Measurements from ENCODE around the gene OSBPL10.

The OSBPL10 gene

DNA sequence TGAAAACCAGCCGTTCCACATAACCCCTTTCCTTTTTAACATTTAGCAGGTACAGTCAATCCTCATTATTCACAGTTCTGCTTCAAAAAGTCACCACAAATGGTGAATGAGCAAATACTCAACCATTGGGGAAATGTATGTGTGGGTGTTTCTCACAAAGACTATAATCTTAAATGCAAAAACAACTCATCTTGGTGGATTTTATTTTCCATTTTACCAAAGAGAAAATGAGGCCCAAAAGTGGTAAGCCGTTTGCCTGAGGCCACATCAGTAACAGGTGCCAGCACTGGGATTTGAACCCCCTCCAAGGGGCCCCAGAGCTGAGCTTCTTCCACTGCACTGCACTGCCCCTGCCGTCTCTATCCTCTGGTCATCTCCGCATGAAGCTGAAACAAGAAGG lies 208.8 kb downstream of the OSBPL10 start:
- DNase-seq (ENCODE audit: low read depth), result no peak

DNA sequence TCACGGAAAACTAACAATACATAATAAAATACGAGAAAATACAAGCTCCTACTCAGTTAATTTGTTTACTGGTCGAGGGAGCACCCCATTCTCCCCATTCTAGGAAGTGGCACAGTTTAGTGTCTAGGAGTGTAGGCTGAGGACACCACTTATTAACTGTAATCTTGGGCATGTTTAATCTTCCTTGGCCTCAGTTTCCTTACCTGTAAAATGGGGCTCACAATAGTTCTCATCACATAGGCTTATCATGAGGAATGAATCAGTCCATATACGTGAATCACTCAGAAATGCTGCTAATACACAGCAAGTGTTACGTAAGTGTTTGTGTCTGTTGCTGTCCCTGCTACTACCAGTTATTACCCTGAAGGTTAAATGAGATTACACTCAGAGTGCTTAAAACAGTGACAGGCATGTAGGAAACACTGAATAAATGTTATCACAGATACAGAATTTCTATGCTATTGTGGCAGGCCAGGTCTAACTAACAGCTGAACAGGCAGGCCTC lies 210.2 kb downstream of the OSBPL10 start:
- peak; percentile 27 for DNase-seq (ENCODE audit: low read depth)

DNA sequence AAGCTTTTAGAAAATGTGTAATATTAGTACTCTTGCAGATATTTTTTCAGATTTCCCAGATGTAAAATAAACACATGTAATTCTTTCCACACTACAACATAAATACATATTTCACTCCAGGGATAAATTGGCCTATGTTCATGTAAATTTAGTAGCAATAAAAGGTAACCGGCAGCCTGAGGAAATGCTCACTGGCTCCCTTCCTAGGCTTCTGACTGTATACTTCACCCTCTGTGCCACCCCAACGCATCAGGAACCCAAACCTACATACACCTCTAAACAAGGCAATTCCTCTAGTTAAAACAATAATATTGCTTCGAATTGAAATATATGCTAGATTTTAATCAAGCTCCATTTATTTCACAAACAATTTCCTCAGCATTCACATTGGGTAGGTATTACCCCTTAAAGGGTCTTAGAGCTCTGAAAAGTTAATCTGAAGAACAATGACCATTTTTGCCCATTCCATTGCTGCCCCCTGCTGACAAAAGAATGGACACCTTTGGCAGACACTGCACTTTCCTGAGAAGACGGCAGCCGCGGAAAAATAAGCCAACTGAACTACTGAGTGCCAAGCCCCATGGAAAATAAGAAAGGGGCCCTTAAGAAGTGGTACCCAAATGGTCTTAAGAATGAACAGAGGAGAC lies 212.5 kb downstream of the OSBPL10 start:
- DNase-seq (ENCODE audit: low read depth), result peak; percentile 39

DNA sequence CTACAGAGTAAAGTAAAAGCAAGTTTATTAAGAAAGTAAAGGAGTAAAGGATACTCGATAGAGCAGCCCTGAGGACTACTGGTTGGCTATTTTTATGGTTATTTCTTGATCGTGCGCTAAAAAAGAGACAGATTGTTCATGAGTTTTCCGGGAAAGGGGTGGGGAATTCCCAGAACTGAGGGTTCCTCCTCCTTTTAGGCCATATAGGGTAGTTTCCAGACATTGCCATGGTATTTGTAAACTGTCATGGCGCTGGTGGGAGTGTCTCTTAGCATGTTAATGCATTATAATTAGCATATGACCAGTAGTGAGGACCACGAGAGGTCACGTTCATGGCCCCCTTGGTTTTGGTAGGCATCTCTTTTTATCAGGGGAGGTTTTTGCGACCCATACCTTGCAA lies 213.1 kb downstream of the OSBPL10 start:
- no peak for DNase-seq (ENCODE audit: low read depth)

DNA sequence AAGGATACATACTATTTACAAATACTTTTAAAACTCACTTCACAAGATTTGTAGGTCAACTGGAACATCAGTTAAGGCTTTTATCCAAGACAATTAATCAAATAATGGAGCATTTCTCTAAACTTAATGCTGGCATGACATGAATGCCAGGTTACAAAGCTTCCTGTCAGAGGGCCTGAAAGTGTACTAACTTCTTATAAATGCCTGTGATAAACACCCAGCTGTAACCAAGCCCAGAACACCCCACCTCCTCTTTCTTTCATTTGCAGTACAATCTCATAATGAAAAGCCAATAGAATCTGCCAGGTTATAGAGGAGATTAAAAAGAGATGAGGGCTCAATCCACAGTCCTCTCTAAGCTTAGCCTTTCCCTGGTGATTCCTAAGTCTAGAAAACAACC lies 214.4 kb downstream of the OSBPL10 start:
- no peak for DNase-seq (ENCODE audit: low read depth)

DNA sequence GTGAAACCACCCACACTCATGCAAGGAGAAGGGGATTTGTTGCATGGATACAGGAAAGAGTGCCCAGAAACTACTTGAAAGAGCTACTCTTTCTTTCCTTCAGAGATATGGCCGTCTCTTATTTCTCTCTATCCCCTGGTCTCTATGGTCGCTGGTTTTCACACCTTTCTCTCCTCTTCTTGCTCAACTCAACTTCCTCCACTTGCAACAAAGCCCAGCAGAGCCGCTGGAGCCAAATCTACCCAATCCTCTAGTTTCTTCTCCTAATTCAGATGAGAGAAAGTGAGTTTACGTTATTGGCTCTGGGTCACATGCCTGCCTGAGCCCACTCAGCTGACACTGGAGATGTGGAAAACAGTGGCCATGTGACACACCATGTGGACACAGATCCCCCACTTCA lies 215.2 kb downstream of the OSBPL10 start:
- DNase-seq (ENCODE audit: low read depth), result no peak

DNA sequence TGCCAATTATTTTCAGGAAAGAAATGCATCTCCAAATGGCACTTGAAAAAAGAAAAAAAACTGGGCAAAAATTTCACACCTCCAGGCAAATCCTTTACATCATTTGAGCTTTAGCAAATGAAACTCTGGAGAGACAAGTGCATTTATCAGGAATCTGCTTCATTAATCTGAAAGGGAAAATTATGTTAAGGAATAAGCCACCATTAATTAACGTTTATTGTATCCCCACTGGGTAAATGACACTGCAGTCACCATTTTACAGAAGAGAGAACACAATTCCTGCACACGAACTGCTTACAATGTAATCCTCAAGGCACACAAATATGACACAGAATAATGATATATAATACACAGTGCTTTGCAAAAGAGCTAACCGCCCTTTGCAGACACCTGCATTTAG lies 217.3 kb downstream of the OSBPL10 start:
- no peak for DNase-seq (ENCODE audit: low read depth)

DNA sequence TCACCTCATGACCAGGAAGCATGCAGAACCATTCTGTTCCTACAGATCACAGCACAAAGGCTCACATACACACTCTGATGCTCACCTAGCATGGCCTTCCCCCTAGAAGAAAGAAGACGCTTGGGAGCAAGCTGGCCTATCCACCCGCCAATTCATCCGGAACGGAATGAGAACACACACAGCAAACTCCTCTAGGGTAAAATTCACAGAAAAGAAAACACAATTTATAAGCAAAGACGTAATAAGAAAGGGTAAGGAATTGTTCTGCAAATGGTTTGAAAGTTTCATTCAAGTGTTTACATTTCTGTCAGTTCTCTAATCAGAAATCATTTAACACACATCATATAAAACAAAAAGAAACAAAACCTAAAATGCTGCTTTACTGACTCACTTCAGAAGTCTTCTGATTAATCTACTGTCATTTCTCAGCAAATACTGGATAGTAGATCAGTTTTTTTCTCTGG lies 218.1 kb downstream of the OSBPL10 start:
- no peak for DNase-seq (ENCODE audit: low read depth)

DNA sequence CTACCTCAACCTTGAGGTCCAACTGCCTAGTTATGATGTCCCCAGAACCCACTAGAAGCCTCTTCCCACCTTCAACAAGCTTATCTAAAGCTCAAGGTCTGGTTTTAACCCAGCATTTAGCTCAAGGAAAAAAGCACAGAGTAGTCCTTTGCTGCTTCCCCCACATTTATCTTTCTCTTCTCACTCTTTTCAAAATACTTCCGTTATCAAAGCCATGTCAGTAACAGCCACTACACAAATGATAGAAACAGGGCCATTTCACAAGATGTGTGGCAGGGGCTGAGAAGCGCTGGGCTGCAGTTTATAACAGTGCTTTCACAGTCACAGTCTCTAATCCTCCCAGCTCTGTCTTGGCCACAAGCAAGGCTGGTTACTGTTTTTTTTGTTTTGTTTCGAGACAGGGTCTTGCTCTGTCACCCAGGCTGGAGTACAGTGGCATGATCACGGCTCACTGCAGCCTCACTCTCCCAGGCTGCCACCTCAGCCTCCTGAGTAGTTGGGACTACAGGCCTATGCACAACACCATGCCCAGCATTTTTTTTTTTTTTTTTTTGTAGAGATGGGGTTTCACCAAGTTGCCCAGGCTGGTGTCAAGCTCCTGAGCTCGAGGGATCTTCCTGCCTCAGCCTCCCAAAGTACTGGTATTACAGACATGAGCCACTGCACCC lies 218.8 kb downstream of the OSBPL10 start:
- DNase-seq (ENCODE audit: low read depth), result no peak

DNA sequence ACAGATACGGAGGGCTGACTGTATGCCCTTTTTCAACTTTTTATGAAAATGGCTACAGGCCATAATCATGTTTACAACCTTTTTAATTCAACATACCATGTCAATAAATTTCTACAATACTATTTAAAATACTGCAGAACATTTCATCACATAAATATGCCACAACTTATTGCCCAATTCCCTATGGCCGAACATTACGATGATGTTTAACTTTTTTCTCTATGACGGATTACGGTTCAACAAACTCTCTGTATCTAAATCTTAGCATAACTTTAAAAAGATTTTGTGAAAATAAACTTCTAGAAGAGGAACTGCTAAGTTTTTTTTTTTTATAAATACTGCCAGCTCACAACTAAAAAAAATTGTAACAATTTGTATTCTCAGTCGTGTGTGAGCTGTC lies 220.4 kb downstream of the OSBPL10 start:
- DNase-seq (ENCODE audit: low read depth), result no peak

DNA sequence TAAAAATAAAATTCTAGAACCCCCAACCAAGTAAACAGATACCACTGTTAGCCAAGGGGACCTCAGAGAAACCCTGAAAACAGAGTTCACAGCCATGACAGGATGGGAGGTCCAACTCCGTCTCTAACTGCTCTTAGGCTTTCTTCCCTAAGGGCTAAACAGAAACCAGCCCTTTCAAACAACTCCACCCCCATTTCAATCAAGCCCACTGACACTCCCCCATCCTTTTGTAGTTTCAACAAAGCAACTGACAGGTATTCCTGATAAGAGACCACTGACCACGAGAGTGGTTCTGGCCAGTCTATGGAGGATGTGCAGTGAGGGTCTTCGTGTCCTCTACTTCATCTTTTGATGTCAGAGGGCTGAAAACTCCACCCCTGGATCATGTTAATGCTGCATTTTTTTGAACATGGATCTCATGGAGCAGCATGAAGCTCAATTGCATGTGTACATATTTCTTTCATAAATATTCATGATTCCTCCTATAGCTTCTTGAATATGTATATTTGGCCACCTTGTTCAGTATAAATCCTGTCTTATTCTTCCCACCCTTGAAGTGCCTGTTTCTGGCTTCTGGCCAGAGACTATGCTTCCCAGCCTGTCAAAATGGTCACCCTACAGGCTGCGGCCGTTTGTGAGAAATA lies 222.6 kb downstream of the OSBPL10 start:
- no peak for DNase-seq (ENCODE audit: low read depth)

DNA sequence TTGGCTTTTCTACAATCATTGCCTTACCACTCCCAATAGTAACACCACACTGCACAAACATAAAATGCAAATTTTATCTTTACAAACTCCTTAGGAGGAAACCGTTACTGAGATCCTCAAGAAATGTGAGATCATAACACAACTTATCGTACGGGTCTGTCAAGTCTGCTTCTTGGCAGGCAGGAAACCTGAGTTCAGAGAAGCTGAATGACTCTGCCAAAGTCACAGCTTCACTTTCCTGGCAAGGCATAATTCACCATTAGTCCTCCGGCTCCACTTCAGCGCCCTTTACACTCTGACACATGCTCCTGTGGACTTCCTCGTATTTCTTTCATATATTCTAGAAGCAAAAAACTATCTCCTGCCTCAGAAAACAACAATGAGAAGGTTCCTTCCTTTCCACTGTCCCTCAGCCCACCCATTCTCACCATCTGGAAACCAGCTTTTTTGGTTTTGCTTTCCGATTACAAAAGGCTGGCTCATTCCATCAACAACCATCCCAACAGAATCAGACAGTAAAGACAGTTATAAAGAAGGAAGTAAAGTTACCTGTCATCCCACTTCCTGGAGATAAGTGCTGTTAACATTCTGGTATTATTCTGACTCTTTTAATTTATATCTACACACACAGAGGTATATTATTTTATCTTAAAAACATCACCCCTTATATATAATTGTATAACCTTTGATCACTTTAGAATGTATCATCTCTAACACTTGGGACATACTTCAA lies 225.0 kb downstream of the OSBPL10 start:
- DNase-seq (ENCODE audit: low read depth), result no peak

DNA sequence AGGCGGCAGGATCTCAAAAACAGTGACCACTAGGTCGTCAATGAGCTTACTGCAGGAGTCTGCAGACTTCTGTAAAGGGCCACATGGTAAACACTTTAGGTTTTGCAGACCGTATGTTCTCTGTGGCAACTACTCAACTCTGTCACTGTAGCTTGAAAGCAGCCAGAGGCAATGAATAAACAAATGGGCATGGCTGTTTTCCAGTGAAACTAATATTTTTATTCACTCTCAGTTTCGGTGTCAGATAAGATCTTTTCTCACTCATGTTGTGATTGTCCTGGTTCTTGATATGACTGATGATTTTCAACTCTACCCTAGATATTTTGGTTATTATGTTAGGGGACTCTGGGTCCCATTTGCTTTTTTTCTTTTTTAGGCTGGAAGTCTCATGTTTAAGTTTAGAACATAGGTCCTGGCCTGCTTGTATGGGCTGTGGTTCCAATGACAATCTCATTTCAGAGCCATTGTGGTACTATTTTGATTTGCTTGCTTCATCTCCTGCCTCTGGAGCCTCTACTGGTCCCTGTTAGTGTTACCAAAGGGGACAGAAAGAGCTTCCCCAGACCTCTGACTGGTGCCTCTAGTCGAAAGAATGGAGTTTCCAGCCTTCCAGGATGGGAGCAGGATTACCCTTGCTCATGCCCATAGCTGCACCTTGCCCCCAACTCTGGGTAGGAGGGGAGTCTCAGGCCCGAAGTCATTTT lies 226.3 kb downstream of the OSBPL10 start:
- no peak for DNase-seq (ENCODE audit: low read depth)

DNA sequence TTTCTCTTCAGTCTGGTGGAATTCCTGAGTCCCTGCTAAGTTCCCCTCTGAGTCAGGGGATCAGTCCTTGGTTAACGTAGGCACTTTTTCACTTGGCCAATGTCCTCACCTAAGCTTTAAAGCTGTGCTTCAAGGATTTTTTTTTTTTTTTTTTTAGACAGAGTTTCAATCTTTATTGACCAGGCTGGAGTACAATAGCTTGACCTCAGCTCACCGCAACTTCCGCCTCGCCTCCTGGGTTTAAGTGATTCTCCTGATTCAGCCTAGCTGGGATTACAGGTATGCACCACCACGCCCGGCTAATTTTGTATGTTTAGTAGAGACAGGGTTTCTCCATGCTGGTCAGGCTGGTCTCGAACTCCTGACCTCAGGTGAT lies 228.0 kb downstream of the OSBPL10 start:
- no peak for DNase-seq (ENCODE audit: low read depth)

DNA sequence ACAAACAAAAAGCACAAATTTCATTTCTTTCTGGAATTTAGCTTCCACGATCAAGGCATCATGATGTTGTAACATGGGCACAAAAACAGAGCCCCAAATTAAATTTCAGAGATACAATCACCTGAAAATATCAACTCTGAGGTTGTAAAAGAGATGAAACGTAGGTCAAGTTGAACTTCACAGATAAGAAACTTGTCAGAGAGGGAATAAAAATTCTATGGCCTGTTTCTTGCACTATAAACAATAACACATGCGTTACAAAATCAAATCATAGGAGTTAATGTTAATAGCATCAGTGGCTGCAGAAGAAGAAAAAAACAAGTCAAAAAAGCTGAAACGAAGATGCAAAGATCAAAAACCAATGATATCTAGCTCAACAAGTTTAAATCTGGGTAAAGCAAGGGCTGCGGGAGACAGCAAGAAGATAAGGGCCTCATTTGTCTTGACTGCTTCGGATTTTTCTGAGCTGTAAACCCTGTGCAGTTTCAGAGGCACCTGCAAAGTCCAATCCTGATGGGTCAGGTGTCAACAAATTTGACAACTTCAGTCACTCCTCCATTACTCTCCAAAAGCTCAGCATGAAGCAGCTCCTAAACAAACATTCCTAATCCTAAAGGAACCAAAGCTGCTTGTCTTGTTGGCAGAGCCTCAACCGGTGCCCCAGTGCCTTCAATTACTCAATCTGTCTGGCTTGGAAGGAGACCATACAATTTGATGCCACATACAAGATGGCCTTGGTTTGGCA lies 228.6 kb downstream of the OSBPL10 start:
- peak; percentile 24 for DNase-seq (ENCODE audit: low read depth)

DNA sequence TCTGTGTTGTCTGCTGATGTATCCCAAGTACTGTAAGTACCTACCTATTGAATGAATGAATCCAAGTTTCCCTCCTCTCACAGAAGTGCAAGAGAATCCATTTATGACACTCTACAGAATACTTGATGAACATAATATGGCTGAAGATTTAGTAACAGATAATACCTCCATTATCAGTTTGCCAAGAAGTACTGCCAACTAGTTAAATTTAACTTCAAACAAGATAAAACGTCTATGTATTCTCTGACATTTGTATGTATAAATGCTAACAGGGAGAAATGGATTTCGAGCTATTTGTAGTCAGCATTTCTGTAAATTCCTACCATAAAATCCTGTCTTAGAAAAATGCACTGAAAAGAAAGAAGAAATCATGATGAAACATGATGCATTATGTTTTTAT lies 230.7 kb downstream of the OSBPL10 start:
- no peak for DNase-seq (ENCODE audit: low read depth)

DNA sequence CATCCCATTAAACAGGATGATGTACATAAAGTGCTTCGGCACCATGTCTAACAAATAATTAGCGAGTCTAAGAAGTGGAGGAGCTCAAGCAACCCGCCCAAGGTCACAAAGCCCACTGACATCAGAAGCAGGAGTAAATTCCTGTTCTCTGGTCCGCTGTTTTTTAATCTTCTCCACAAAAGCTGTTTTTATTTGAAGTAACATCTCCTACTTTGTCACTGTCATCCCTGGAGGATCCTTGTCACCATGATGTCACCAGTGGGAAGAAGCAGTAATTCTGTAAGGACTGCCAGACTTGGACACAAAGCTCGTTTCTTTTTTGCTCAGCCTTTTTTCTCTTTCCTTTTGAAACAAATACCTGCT lies 232.1 kb downstream of the OSBPL10 start:
- no peak for DNase-seq (ENCODE audit: low read depth)

DNA sequence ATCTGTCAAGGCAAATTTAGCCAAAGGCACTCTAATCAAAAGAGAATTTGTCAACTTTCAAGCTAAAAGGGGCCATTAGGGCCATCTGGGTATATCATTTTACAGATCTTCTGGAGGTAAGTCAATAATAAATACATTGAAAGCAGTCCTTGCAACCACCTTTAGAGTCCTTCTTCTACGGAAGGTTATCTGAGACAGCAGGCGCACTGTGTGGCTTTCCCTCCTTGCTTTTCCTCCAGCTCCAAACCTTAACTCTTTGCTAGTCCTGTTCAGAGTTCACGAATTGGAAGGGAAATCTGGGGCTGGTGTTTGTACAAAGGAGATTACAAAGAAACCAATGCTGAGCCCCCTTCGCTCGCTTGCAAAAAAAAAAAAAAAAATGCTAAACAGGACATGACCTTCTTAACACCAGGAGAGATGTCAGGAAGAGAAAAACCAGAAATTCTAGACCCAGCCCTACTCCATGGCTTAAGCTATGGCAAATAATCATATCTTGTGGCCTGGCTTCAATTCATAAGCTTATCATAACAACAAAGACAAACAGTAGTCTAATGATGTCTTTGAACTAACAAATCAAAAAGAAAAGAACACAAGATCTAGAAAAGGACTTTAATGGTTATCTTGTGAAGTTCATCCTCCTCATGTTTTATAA lies 232.7 kb downstream of the OSBPL10 start:
- DNase-seq (ENCODE audit: low read depth), result no peak

DNA sequence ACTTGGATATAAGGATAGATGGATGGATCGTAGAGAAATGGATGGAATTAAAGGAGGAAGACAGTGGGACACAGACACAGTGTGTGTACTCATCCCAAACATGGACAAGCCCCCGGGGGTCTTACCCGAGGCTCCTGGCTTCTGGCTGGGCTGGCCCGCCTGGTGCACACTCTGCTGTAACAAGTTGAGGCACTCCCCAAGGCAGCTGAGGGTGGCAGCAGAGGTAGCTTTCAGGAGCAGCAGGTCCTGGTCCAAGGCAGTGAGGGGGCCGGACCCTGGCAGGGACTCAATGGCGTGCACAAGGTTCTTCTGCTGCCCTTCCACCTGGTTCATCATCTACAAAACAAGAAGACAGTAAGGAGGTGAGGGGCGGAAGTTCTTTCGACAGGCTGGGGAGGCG lies 233.3 kb downstream of the OSBPL10 start:
- no peak for DNase-seq (ENCODE audit: low read depth)

DNA sequence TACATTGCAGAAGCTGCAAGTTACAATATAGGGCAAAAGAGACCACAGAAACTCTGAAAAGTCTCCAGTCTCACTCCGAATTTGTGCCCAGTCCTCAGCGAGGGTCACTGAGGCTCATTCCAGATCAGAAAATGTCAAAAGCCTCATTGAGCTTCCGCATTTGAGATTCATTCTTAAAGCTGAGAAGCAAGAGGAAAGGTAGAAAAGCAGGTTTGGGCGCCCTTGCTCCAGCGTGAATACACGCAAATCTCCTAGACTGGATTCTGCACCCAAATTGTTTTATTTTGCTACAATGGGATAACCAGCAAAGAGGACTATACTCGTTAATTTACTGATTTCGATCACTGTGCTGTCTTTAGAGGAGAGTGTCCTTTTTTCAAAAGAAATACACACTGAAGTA lies 236.1 kb downstream of the OSBPL10 start:
- DNase-seq (ENCODE audit: low read depth), result no peak
